ENCODE data around the gene TFDP1.

TFDP1 gene

DNA sequence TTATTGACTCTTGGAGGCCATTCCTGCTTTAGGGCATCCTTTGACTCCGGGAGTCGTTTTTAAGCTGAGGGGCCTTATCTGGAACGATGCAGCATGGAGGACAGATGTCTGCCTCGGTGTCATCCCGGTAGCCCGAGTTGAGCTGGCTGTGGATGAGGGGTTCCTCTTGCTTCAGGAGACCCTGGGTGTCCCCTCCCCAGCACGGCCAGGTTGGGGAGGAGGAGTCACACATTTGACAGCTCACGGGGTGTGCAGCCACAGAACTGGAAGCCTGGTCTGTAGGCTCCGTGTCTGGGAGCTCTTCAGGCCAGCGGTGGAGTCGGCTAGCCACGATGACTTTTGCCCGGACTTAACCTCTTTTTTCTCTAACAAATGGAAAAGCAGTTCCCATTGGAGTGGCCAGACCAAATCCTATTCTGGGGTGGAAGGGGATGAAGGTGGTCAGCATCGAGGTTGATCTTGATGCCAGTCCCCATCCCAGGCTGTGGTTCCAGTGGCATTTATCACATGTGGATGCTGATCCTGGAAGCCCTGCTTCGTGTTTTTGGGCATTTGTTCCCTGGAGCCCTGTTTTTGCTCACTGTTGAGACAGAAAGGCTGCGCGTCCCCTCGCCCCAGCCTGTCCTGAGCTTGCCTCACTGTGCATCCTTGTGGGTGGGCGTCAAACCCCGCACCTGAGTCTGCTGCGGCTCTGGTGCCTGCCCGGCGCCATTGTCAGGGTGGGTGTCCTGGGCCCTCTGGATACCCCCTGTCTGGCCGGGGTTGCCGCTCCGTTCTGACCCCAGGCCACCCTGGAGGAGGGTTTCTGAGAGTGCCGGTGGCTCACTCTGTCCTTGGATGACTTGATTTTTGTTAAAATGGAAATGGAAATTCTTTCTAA, 12.0 kb downstream of the TFDP1 start:
- DNase-seq (ENCODE audit: low spot score): no peak
- TF ChIP-seq, protein P1, sequence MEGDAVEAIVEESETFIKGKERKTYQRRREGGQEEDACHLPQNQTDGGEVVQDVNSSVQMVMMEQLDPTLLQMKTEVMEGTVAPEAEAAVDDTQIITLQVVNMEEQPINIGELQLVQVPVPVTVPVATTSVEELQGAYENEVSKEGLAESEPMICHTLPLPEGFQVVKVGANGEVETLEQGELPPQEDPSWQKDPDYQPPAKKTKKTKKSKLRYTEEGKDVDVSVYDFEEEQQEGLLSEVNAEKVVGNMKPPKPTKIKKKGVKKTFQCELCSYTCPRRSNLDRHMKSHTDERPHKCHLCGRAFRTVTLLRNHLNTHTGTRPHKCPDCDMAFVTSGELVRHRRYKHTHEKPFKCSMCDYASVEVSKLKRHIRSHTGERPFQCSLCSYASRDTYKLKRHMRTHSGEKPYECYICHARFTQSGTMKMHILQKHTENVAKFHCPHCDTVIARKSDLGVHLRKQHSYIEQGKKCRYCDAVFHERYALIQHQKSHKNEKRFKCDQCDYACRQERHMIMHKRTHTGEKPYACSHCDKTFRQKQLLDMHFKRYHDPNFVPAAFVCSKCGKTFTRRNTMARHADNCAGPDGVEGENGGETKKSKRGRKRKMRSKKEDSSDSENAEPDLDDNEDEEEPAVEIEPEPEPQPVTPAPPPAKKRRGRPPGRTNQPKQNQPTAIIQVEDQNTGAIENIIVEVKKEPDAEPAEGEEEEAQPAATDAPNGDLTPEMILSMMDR (IDR thresholded peaks at IDR 0.05; ENCODE audit: borderline replicate concordance, control extremely low read depth, extremely low read depth, insufficient read depth, missing control alignments): no peak

DNA sequence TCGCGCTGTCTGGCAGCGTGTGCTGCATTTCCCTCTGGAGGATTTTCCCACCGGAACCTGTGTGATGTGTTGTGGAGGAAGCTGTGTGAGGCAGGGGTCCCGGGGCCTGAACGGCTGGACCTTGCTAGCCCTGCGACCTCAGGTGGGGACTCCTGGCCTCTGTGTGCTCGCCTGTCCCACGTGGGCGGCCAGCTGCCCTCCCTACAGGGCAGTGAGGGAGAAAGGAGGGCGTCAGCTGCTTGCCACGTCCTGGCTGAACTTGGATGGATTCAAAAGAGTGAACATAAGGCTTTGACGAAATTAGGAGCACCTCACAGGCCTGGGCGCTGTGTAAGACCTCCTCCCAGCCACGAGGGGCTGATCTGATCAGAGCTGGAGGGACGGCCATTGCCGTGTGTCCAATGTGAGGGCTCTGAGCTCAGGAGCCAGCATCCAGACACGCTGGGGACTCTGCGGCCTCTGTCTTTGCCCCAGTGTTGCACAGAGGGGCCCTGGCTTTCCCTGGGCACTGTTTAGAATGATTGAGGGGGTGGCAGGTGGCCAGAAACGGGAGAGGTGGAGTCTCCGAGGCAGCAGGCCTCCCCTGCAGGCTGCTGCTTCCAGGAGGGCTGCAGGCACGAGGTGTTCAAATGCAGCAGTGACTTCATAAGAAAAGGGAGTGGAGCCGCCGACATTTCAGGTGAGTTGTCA, 13.0 kb downstream of the TFDP1 start:
- DNase-seq (ENCODE audit: low spot score): no peak
- TF ChIP-seq, protein P1 (IDR thresholded peaks at IDR 0.05; ENCODE audit: borderline replicate concordance, control extremely low read depth, extremely low read depth, insufficient read depth, missing control alignments): no peak
- in situ Hi-C loops (cut with MboI; ENCODE audit: low sequenced_read_pairs, unreplicated experiment): no loop called here

More for the DNA sequence above, 12.0 kb downstream of the TFDP1 start:
- in situ Hi-C loops (cut with MboI; ENCODE audit: low sequenced_read_pairs, unreplicated experiment): no loop called here

DNA sequence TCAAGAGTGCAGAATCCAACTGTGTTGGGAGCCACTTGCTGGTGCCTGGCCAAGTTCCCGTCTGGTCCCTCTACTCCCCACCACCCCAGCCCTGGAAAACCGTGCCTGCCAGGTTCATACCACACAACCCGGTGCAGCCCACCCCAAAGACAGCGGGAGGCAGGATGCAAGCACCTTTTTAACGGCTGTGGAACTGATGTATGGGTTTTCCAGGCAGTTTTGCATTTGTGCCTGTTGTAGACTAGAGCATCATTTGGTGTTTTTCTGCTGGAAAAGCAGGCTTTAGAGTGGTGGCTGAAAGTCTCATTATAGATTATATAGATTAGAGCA, 13.5 kb downstream of the TFDP1 start:
- TF ChIP-seq, protein P1 (IDR thresholded peaks at IDR 0.05; ENCODE audit: borderline replicate concordance, control extremely low read depth, extremely low read depth, insufficient read depth, missing control alignments): no peak
- DNase-seq (ENCODE audit: low spot score): no peak
- in situ Hi-C loops (cut with MboI; ENCODE audit: low sequenced_read_pairs, unreplicated experiment): no loop called here

GRCh38 chr13:113598481-113598880, 13.9 kb downstream of the TFDP1 start:
- in situ Hi-C loops (cut with MboI; ENCODE audit: low sequenced_read_pairs, unreplicated experiment): no loop called here
- TF ChIP-seq, protein P1 (IDR thresholded peaks at IDR 0.05; ENCODE audit: borderline replicate concordance, control extremely low read depth, extremely low read depth, insufficient read depth, missing control alignments): no peak
- DNase-seq (ENCODE audit: low spot score): no peak

GRCh38 chr13:113599391-113599790, 14.8 kb downstream of the TFDP1 start:
- TF ChIP-seq, protein P1 (IDR thresholded peaks at IDR 0.05; ENCODE audit: borderline replicate concordance, control extremely low read depth, extremely low read depth, insufficient read depth, missing control alignments): no peak
- in situ Hi-C loops (cut with MboI; ENCODE audit: low sequenced_read_pairs, unreplicated experiment): no loop called here
- no peak for DNase-seq (ENCODE audit: low spot score)

DNA sequence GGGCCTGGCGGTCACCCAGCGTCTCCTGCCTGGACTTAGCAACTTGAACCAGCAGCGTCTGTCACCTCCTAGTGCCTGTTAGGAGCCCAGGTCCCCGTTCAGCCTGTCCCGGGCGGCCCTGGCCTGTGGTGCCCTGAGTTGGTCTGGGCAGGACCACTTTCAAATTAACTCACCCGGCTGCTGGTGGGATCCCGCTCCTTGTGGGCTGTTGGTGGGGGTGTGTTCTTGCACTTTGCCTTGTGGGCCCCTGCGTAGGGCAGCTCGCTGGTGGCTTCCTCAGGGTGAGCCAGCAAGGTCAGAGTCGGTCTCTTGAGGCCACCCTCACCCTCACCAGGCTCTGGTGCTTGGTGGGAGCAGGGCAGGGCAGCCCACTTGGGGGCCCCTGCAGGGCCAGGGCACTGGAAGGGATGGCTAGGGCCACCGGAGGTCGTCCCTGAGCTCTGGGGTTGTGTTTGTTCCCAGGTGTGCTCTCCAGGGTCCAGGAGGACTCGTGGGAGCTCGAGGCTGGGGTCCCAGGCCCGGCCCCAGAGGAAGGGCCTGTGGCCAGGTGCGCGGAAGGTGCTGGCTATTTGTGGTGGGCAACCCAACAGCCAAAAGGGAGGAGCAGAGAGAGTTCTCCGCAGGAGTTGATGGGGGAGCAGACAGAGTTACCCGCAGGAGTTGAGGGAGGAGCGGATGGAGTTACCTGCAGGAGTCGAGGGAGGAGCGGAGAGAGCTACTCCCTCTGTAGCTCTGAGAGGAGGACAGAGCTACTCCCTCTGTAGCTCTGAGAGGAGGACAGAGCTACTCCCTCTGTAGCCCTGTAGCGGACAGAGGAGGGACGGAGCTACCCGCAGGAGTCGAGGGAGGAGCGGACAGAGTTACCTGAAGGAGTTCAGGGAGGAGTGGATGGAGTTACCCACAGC, 16.9 kb downstream of the TFDP1 start:
- TF ChIP-seq, protein P1 (IDR thresholded peaks at IDR 0.05; ENCODE audit: borderline replicate concordance, control extremely low read depth, extremely low read depth, insufficient read depth, missing control alignments): no peak
- no peak for DNase-seq (ENCODE audit: low spot score)
- in situ Hi-C loops (cut with MboI; ENCODE audit: low sequenced_read_pairs, unreplicated experiment): no loop called here

Data from GM13976 (cell line).